ENCODE results near the gene ISG15.

DNA sequence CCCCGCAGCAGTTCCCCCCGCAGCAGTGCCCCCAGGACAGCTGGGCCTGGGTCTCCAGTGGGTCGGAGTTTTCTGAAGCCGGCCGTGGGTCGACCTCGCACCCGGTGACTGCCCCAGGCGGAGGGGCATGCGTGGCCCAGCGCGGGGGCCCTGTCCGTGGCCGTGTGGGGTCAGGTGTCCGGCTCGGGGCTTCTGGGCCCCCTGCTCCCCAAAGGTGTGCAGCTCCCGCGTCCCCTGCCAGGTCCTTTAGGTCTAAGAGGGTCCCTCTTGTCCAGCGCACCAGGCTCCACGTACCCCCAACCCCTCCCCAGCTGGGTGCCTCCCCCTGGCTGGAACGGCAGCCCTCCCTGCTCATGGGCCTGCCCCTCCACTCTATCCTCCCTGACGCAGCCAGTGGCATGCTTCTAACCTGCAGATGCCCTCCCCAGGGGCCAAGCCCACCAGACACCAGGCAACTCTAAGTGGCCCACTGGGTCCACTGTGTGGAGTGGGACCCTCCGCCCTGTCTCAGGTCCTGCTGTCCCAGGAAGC is 7.5 kb upstream of the ISG15 start:
- TF ChIP-seq, protein P1, sequence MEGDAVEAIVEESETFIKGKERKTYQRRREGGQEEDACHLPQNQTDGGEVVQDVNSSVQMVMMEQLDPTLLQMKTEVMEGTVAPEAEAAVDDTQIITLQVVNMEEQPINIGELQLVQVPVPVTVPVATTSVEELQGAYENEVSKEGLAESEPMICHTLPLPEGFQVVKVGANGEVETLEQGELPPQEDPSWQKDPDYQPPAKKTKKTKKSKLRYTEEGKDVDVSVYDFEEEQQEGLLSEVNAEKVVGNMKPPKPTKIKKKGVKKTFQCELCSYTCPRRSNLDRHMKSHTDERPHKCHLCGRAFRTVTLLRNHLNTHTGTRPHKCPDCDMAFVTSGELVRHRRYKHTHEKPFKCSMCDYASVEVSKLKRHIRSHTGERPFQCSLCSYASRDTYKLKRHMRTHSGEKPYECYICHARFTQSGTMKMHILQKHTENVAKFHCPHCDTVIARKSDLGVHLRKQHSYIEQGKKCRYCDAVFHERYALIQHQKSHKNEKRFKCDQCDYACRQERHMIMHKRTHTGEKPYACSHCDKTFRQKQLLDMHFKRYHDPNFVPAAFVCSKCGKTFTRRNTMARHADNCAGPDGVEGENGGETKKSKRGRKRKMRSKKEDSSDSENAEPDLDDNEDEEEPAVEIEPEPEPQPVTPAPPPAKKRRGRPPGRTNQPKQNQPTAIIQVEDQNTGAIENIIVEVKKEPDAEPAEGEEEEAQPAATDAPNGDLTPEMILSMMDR (IDR thresholded peaks at IDR 0.05), result no peak
- TF ChIP-seq POLR2A (IDR thresholded peaks at IDR 0.05), result no peak

All from Peyer's patch (tissue), 4 donors.